ENCODE results near the gene CAB39L.

The CAB39L gene

GRCh38 chr13:49443704-49444523 is at the start of gene CAB39L, which contains the start of gene SETDB2:
Gene CAB39L, minus strand, starts transcription at chr13:49444064. Its CDS starts 61,154 bp downstream, at chr13:49382910.
Gene SETDB2, plus strand, starts transcription at chr13:49444274. Its CDS starts 7,620 bp downstream, at chr13:49451894.
- peak within 1 kb of the TSS; percentile 96 for H3K4me3 ChIP-seq (ENCODE audit: low read depth, low read length)
- H3K4me1 ChIP-seq (ENCODE audit: control insufficient read depth, insufficient read depth, low read length), result no peaks in the 10 kb centered on the region
- no peaks in the 10 kb centered on the region for H3K9me3 ChIP-seq (ENCODE audit: control insufficient read depth, insufficient read depth, low read length)
- H3K27me3 ChIP-seq (ENCODE audit: control insufficient read depth, insufficient read depth, low read length), result no peaks in the 10 kb centered on the region
- H3K9ac ChIP-seq (ENCODE audit: low read depth, low read length), result peak within 1 kb of the TSS; percentile 94
- no peaks in the 10 kb centered on the region for H3K36me3 ChIP-seq (ENCODE audit: control insufficient read depth, insufficient read depth, low read length)

- no peak overlapping the region for H3K9ac ChIP-seq (ENCODE audit: low read depth, low read length)
- H3K9me3 ChIP-seq (ENCODE audit: control insufficient read depth, insufficient read depth, low read length), result no peaks in the 10 kb centered on the region
- no peaks in the 10 kb centered on the region for H3K4me1 ChIP-seq (ENCODE audit: control insufficient read depth, insufficient read depth, low read length)
- no peaks in the 10 kb centered on the region for H3K27me3 ChIP-seq (ENCODE audit: control insufficient read depth, insufficient read depth, low read length)
- no peaks in the 10 kb centered on the region for H3K36me3 ChIP-seq (ENCODE audit: control insufficient read depth, insufficient read depth, low read length)
- H3K4me3 ChIP-seq (ENCODE audit: low read depth, low read length), result no peak overlapping the region
Measured at GRCh38 chr13:49488563-49488962, 44.7 kb upstream of the CAB39L start.

GRCh38 chr13:49481788-49482187 is 37.9 kb upstream of the CAB39L start:
- Histone ChIP-seq H3K4me3 (ENCODE audit: low read depth, low read length) (no peak overlapping the region), H3K27me3 (ENCODE audit: control insufficient read depth, insufficient read depth, low read length) (no peaks in the 10 kb centered on the region), H3K36me3 (ENCODE audit: control insufficient read depth, insufficient read depth, low read length) (no peaks in the 10 kb centered on the region), H3K9me3 (ENCODE audit: control insufficient read depth, insufficient read depth, low read length) (no peaks in the 10 kb centered on the region), H3K4me1 (ENCODE audit: control insufficient read depth, insufficient read depth, low read length) (no peaks in the 10 kb centered on the region), H3K9ac (ENCODE audit: low read depth, low read length) (no peak overlapping the region)

- Histone ChIP-seq H3K4me3 (ENCODE audit: low read depth, low read length) (no peak overlapping the region), H3K9ac (ENCODE audit: low read depth, low read length) (no peak overlapping the region), H3K4me1 (ENCODE audit: control insufficient read depth, insufficient read depth, low read length) (no peaks in the 10 kb centered on the region), H3K36me3 (ENCODE audit: control insufficient read depth, insufficient read depth, low read length) (no peaks in the 10 kb centered on the region), H3K9me3 (ENCODE audit: control insufficient read depth, insufficient read depth, low read length) (no peaks in the 10 kb centered on the region), H3K27me3 (ENCODE audit: control insufficient read depth, insufficient read depth, low read length) (no peaks in the 10 kb centered on the region)
Measured at GRCh38 chr13:49476529-49476928, 32.7 kb upstream of the CAB39L start.

- no peaks in the 10 kb centered on the region for H3K9me3 ChIP-seq (ENCODE audit: control insufficient read depth, insufficient read depth, low read length)
- H3K4me3 ChIP-seq (ENCODE audit: low read depth, low read length), result no peak overlapping the region
- H3K9ac ChIP-seq (ENCODE audit: low read depth, low read length), result no peak overlapping the region
- no peaks in the 10 kb centered on the region for H3K27me3 ChIP-seq (ENCODE audit: control insufficient read depth, insufficient read depth, low read length)
- no peaks in the 10 kb centered on the region for H3K4me1 ChIP-seq (ENCODE audit: control insufficient read depth, insufficient read depth, low read length)
- H3K36me3 ChIP-seq (ENCODE audit: control insufficient read depth, insufficient read depth, low read length), result no peaks in the 10 kb centered on the region
Measured at GRCh38 chr13:49472186-49472585, 28.3 kb upstream of the CAB39L start.

- H3K9me3 ChIP-seq (ENCODE audit: control insufficient read depth, insufficient read depth, low read length), result peaks cover 6% of the 10 kb centered on the region
- no peak overlapping the region for H3K9ac ChIP-seq (ENCODE audit: low read depth, low read length)
- H3K27me3 ChIP-seq (ENCODE audit: control insufficient read depth, insufficient read depth, low read length), result no peaks in the 10 kb centered on the region
- no peaks in the 10 kb centered on the region for H3K36me3 ChIP-seq (ENCODE audit: control insufficient read depth, insufficient read depth, low read length)
- no peak overlapping the region for H3K4me3 ChIP-seq (ENCODE audit: low read depth, low read length)
- no peaks in the 10 kb centered on the region for H3K4me1 ChIP-seq (ENCODE audit: control insufficient read depth, insufficient read depth, low read length)
Measured at GRCh38 chr13:49466292-49466838, 22.5 kb upstream of the CAB39L start.

GRCh38 chr13:49464621-49465325 is 20.9 kb upstream of the CAB39L start:
- no peak overlapping the region for H3K9ac ChIP-seq (ENCODE audit: low read depth, low read length)
- H3K9me3 ChIP-seq (ENCODE audit: control insufficient read depth, insufficient read depth, low read length), result peaks cover 6% of the 10 kb centered on the region
- no peaks in the 10 kb centered on the region for H3K36me3 ChIP-seq (ENCODE audit: control insufficient read depth, insufficient read depth, low read length)
- no peak overlapping the region for H3K4me3 ChIP-seq (ENCODE audit: low read depth, low read length)
- no peaks in the 10 kb centered on the region for H3K4me1 ChIP-seq (ENCODE audit: control insufficient read depth, insufficient read depth, low read length)
- H3K27me3 ChIP-seq (ENCODE audit: control insufficient read depth, insufficient read depth, low read length), result no peaks in the 10 kb centered on the region

- Histone ChIP-seq H3K9me3 (ENCODE audit: control insufficient read depth, insufficient read depth, low read length) (peaks cover 6% of the 10 kb centered on the region), H3K27me3 (ENCODE audit: control insufficient read depth, insufficient read depth, low read length) (no peaks in the 10 kb centered on the region), H3K4me1 (ENCODE audit: control insufficient read depth, insufficient read depth, low read length) (no peaks in the 10 kb centered on the region), H3K9ac (ENCODE audit: low read depth, low read length) (no peak overlapping the region), H3K36me3 (ENCODE audit: control insufficient read depth, insufficient read depth, low read length) (no peaks in the 10 kb centered on the region), H3K4me3 (ENCODE audit: low read depth, low read length) (no peak overlapping the region)
Measured at GRCh38 chr13:49464085-49464484, 20.2 kb upstream of the CAB39L start.

GRCh38 chr13:49459580-49459979 is 15.7 kb upstream of the CAB39L start:
- H3K27me3 ChIP-seq (ENCODE audit: control insufficient read depth, insufficient read depth, low read length), result no peaks in the 10 kb centered on the region
- H3K4me3 ChIP-seq (ENCODE audit: low read depth, low read length), result no peak overlapping the region
- H3K4me1 ChIP-seq (ENCODE audit: control insufficient read depth, insufficient read depth, low read length), result no peaks in the 10 kb centered on the region
- H3K9me3 ChIP-seq (ENCODE audit: control insufficient read depth, insufficient read depth, low read length), result peaks cover 6% of the 10 kb centered on the region
- H3K9ac ChIP-seq (ENCODE audit: low read depth, low read length), result no peak overlapping the region
- H3K36me3 ChIP-seq (ENCODE audit: control insufficient read depth, insufficient read depth, low read length), result no peaks in the 10 kb centered on the region

- Histone ChIP-seq H3K27me3 (ENCODE audit: control insufficient read depth, insufficient read depth, low read length) (no peaks in the 10 kb centered on the region), H3K9me3 (ENCODE audit: control insufficient read depth, insufficient read depth, low read length) (peaks cover 6% of the 10 kb centered on the region), H3K4me3 (ENCODE audit: low read depth, low read length) (no peak overlapping the region), H3K9ac (ENCODE audit: low read depth, low read length) (no peak overlapping the region), H3K36me3 (ENCODE audit: control insufficient read depth, insufficient read depth, low read length) (no peaks in the 10 kb centered on the region), H3K4me1 (ENCODE audit: control insufficient read depth, insufficient read depth, low read length) (no peaks in the 10 kb centered on the region)
Measured at GRCh38 chr13:49457221-49457620, 13.4 kb upstream of the CAB39L start.

GRCh38 chr13:49456156-49456555 is 12.3 kb upstream of the CAB39L start:
- no peaks in the 10 kb centered on the region for H3K9me3 ChIP-seq (ENCODE audit: control insufficient read depth, insufficient read depth, low read length)
- H3K9ac ChIP-seq (ENCODE audit: low read depth, low read length), result no peak overlapping the region
- H3K27me3 ChIP-seq (ENCODE audit: control insufficient read depth, insufficient read depth, low read length), result no peaks in the 10 kb centered on the region
- no peaks in the 10 kb centered on the region for H3K4me1 ChIP-seq (ENCODE audit: control insufficient read depth, insufficient read depth, low read length)
- no peak overlapping the region for H3K4me3 ChIP-seq (ENCODE audit: low read depth, low read length)
- H3K36me3 ChIP-seq (ENCODE audit: control insufficient read depth, insufficient read depth, low read length), result no peaks in the 10 kb centered on the region

Data from iPS-15b (cell line).